ENCODE results near the gene CADM1.

CADM1 gene

GRCh38 chr11:115132436-115133228 is 371.6 kb downstream of the CADM1 start:
- DNase-seq (ENCODE audit: low read depth in 2 of 2, low spot score in 1 of 2), result no peak

- no peak for DNase-seq (ENCODE audit: low read depth in 2 of 2, low spot score in 1 of 2)
Measured at GRCh38 chr11:115129473-115130289, 374.5 kb downstream of the CADM1 start.

- DNase-seq (ENCODE audit: low read depth in 2 of 2, low spot score in 1 of 2), result no peak
Measured at GRCh38 chr11:115128226-115128625, 376.0 kb downstream of the CADM1 start.

- DNase-seq (ENCODE audit: low read depth in 2 of 2, low spot score in 1 of 2), result no peak
Measured at GRCh38 chr11:115127790-115128189, 376.4 kb downstream of the CADM1 start.

- DNase-seq (ENCODE audit: low read depth in 2 of 2, low spot score in 1 of 2), result no peak
Measured at GRCh38 chr11:115126515-115127208, 377.6 kb downstream of the CADM1 start.

- DNase-seq (ENCODE audit: low read depth in 2 of 2, low spot score in 1 of 2), result no peak
Measured at GRCh38 chr11:115126092-115126491, 378.1 kb downstream of the CADM1 start.

GRCh38 chr11:115124786-115125185 is 379.4 kb downstream of the CADM1 start:
- no peak for DNase-seq (ENCODE audit: low read depth in 2 of 2, low spot score in 1 of 2)

- DNase-seq (ENCODE audit: low read depth in 2 of 2, low spot score in 1 of 2), result no peak
Measured at GRCh38 chr11:115123641-115124040, 380.6 kb downstream of the CADM1 start.

- no peak for DNase-seq (ENCODE audit: low read depth in 2 of 2, low spot score in 1 of 2)
Measured at GRCh38 chr11:115122274-115122673, 381.9 kb downstream of the CADM1 start.

Data from stimulated activated CD8-positive, alpha-beta memory T cell treated with anti-CD3 and anti-CD28 coated beads, Interleukin-4, amount 100 ng/mL, for 1 hour (primary cell).